Adrenal gland (tissue), 12 donors: Measurements from ENCODE around the gene FGF14. TPM values are rescaled to one million over a fixed set of nuclear protein-coding genes. Genes with fewer than 3 reads are reported as not detected.

Experiments
- DNase-seq, 7 donors: peaks; one replicate each; pipeline ENCODE4 v3.0.0-alpha.2; 2019 to 2020
- H3K27ac ChIP-seq, 5 donors: fragments of 200-600 bp; sonication (generic) in 4 of 5; 1 replicate in 3 of 5; 2 replicates in 2 of 5; pipeline versions ENCODE4 v1.5.1 to v1.8.0; 2016 to 2020; ENCODE audit warnings: mild to moderate bottlenecking in 1 of 5
- H3K27me3 ChIP-seq: fragments of 200-600 bp; 2 replicates; pipeline ENCODE4 v1.8.0; 2021
- H3K36me3 ChIP-seq, 2 donors: fragments of 200-600 bp; replicated peaks in 1 of 2; 1 replicate in 1 of 2; 2 replicates in 1 of 2; pipeline versions ENCODE4 v1.5.1 to v1.8.0; 2018 to 2022
- H3K4me1 ChIP-seq, 2 donors: fragments of 200-600 bp; replicated peaks in 1 of 2; 1 replicate in 1 of 2; 2 replicates in 1 of 2; pipeline versions ENCODE4 v1.5.1 to v1.8.0; 2018 to 2021
- H3K4me3 ChIP-seq, 4 donors: fragments of 200-600 bp; sonication (generic) in 3 of 4; one replicate each; pipeline ENCODE4 v1.5.1; 2016 to 2018
- H3K9me3 ChIP-seq, 3 donors: fragments of 200-600 bp; sonication (generic) in 1 of 3; replicated peaks in 1 of 3; 1 replicate in 2 of 3; 2 replicates in 1 of 3; pipeline versions ENCODE4 v1.5.1 to v1.8.0; 2016 to 2021
- POLR2A ChIP-seq, 2 donors: fragments of 450-650 bp; IDR thresholded peaks; one replicate each; pipeline ENCODE4 v1.6.1; 2017; ENCODE audit warnings: antibody characterized with exemption in 2 of 2, mild to moderate bottlenecking in 2 of 2, moderate library complexity in 1 of 2
- WGBS, 4 donors: extraction: QIAGEN DNeasy Blood & Tissue Kit in 2 of 4; methylation state at CpG; one replicate each; pipeline versions ENCODE4 v1.1.5 to v1.1.7; 2013 to 2017; 5-methylcytosine and 5-hydroxymethylcytosine counted together
- intact Hi-C, 2 donors: fragments of 100-400 bp; cut with DNase I; formaldehyde crosslinking; loops; one replicate each; pipeline versions ENCODE4 v1.14.1 to v1.15.0; 2022 to 2023
- polyA plus RNA-seq, 3 donors: library from polyadenylated mRNA; stranded (reverse); fragments of 200-250 nt in 2 of 3; fragments of 350-450 nt in 1 of 3; fragmentation: Illumina TruSeq in 1 of 3; extraction: RNeasy Lipid Tissue Mini Kit (QIAGEN cat#74804) in 1 of 3; gene quantifications; one replicate each; pipeline ENCODE4 v1.2.3, GENCODE V29; 2013 to 2014
- total RNA-seq, 9 donors: library from RNA; depleted of rRNA in 4 of 9; stranded (reverse); fragments of >200 nt in 4 of 9; fragments of 120-200 nt in 1 of 9; fragmentation: NEBNext Ultra II Directional in 1 of 9; extraction: Animal tissue kit (Norgen Biotek cat#: 25700) in 1 of 9; gene quantifications; one replicate each; pipeline versions ENCODE4 v1.1.0 to v1.2.4, GENCODE V29; 2013 to 2023
- TF ChIP-seq, protein P1 (sequence below), 6 experiments: fragments of 450-650 bp in 4 of 6; fragments of 200-600 bp in 2 of 6; sonication (generic) in 1 of 6; IDR thresholded peaks; 1 replicate in 5 of 6; 2 replicates in 1 of 6; pipeline versions ENCODE4 v1.5.1 to v1.8.0; 2016 to 2021; ENCODE audit warnings: antibody characterized with exemption in 6 of 6, mild to moderate bottlenecking in 2 of 6, moderate library complexity in 1 of 6
- donor health status: healthy with polysubstance abuse.
- donor health status: Bipolar disorder and iron deficiency.
- donor health status: DM: yes; HTN: yes; CAD: no.
- donor health status: DM: no; HTN: no; CAD: no.
- donor health status: DM: no; HTN: no; CAD: no.
- donor health status: DM: yes; HTN: yes; CAD: no.

Gene FGF14
- total and polyA plus RNA-seq, 12 donors: 0.32 to 9.3 (median 2.8) TPM; not detected in 2

DNA sequence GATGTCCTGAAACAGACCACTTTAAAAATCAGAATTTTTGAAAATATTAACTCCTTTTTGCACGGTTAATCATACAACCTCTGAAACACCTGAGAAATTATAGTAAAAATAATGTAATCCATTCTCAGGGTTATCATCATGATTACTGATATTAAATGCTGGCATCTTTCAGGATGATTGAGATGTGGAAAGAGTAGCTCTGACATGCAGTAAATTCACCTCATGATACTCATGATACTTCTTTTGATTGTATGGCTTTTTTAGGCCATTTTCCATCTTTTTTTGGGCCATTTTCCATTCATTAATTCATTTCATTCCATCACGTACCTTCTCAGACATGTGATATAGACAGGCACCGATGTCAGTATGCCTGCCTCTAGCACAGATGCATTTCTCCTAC is 85.1 kb downstream of the FGF14 start:
- no peak overlapping the region for H3K27ac ChIP-seq
- no peaks in the 10 kb centered on the region for H3K9me3 ChIP-seq
- no peaks in the 10 kb centered on the region for H3K4me1 ChIP-seq
- no peak overlapping the region for H3K4me3 ChIP-seq
- 79 to 87% (median 83%) methylated on average over 3 of the region's 3 CpGs for WGBS, 4 donors
- TF ChIP-seq, protein P1, sequence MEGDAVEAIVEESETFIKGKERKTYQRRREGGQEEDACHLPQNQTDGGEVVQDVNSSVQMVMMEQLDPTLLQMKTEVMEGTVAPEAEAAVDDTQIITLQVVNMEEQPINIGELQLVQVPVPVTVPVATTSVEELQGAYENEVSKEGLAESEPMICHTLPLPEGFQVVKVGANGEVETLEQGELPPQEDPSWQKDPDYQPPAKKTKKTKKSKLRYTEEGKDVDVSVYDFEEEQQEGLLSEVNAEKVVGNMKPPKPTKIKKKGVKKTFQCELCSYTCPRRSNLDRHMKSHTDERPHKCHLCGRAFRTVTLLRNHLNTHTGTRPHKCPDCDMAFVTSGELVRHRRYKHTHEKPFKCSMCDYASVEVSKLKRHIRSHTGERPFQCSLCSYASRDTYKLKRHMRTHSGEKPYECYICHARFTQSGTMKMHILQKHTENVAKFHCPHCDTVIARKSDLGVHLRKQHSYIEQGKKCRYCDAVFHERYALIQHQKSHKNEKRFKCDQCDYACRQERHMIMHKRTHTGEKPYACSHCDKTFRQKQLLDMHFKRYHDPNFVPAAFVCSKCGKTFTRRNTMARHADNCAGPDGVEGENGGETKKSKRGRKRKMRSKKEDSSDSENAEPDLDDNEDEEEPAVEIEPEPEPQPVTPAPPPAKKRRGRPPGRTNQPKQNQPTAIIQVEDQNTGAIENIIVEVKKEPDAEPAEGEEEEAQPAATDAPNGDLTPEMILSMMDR (IDR thresholded peaks at IDR 0.05): no peak
- TF ChIP-seq POLR2A (IDR thresholded peaks at IDR 0.05): no peak
- no peaks in the 10 kb centered on the region for H3K36me3 ChIP-seq
- H3K27me3 ChIP-seq: no peaks in the 10 kb centered on the region
- intact Hi-C loops: no loop called here
- no peak for DNase-seq

DNA sequence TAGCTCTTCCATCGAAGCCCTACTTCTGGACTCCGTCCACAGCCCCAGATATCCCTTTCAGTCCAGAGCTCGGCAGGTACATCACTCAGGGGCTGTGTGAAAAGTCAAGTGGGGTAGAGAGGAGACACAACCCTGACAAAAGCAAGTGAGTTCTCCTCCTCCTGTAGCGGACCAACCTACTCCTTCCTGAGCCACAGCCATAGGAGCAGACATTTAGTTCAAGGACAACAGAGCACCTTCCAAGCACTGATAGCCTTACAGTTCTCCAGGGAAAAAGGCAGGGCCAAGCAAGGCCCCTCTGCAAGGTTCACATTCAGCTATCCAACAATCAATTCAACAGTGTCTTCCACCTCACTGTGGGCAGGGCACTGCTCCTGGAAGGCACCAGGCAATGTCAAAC is 89.0 kb downstream of the FGF14 start:
- Histone ChIP-seq H3K27ac (no peak overlapping the region), H3K27me3 (no peaks in the 10 kb centered on the region), H3K36me3 (no peaks in the 10 kb centered on the region), H3K4me3 (no peak overlapping the region), H3K9me3 (no peaks in the 10 kb centered on the region), H3K4me1 (no peaks in the 10 kb centered on the region)
- DNase-seq: no peak
- TF ChIP-seq, protein P1 (IDR thresholded peaks at IDR 0.05): no peak
- no peak for TF ChIP-seq POLR2A (IDR thresholded peaks at IDR 0.05)
- intact Hi-C loops: no loop called here
- 71 to 81% (median 80%) methylated on average over 4 of the region's 4 CpGs for WGBS, 4 donors

DNA sequence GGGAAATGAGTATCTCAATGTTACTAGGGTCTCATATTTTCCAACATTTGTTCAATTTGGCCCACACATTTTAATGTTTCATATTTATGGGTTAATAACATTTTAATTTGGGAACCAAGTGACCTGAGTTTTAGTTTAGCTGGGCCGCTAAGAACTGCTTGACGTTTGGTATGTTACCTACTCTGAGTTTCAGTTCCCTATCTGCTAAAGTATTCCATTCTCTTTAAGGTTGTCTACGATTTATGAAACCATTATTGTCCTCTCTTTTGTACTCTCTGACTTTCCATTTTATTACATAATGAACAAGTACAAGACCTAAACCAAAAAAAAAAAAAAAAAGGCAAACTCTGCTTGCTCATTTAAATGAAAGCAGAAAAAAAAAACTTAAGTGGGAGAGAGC is 89.9 kb downstream of the FGF14 start:
- H3K4me1 ChIP-seq: no peaks in the 10 kb centered on the region
- no peaks in the 10 kb centered on the region for H3K36me3 ChIP-seq
- 69 to 84% (median 77%) methylated on average over 3 of the region's 3 CpGs for WGBS, 4 donors
- intact Hi-C loops: no loop called here
- H3K27me3 ChIP-seq: no peaks in the 10 kb centered on the region
- H3K27ac ChIP-seq: peak overlapping the region in 1 of 5 donors; percentile 28
- TF ChIP-seq, protein P1 (IDR thresholded peaks at IDR 0.05): no peak
- TF ChIP-seq POLR2A (IDR thresholded peaks at IDR 0.05): no peak
- no peak overlapping the region for H3K4me3 ChIP-seq
- no peak for DNase-seq
- no peaks in the 10 kb centered on the region for H3K9me3 ChIP-seq

DNA sequence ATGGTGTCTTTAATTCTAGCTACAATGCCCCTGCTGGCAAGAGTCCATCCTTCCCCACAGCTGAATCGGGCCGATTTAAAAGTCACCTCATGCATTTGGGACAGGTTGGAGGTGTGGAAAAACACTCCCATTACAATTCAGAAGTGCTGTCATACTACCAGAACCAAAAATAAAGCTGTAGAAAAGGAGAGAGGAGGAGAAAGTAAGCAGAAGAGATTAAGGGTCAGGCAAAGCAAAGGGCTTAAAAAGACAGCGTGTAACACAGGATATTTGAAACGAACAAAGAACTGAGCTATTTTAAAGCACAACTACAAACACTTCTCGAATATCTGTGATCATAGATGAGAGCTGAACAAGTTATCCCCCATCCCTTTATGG is 90.4 kb downstream of the FGF14 start:
- DNase-seq: no peak
- peak overlapping the region in 2 of 5 donors; percentile 28 to 61 for H3K27ac ChIP-seq
- H3K4me1 ChIP-seq: no peaks in the 10 kb centered on the region
- no peaks in the 10 kb centered on the region for H3K36me3 ChIP-seq
- WGBS, 4 donors: 62 to 67% (median 65%) methylated on average over 5 of the region's 5 CpGs
- H3K4me3 ChIP-seq: no peak overlapping the region
- TF ChIP-seq, protein P1 (IDR thresholded peaks at IDR 0.05): no peak
- no peak for TF ChIP-seq POLR2A (IDR thresholded peaks at IDR 0.05)
- H3K27me3 ChIP-seq: no peaks in the 10 kb centered on the region
- H3K9me3 ChIP-seq: no peaks in the 10 kb centered on the region
- intact Hi-C loops: no loop called here
